GM19324 (cell line): ENCODE measurements around the gene CCDC191.

ENCODE experiments used
- ATAC-seq: cut with Tn5 transposase; IDR thresholded peaks from one replicate; pipeline ENCODE4 v1.9.1; 2021; ENCODE audit warnings: mild to moderate bottlenecking, moderate library complexity; ENCODE audit not compliant: unreplicated experiment, low FRiP score

CCDC191 gene

GRCh38 chr3:113979916-113980315, 76.4 kb downstream of the CCDC191 start:
- ATAC-seq = no peak

- ATAC-seq = no peak
Observed at GRCh38 chr3:113977822-113978221, 78.5 kb downstream of the CCDC191 start.

- ATAC-seq = no peak
Observed at GRCh38 chr3:113968986-113969385, 87.3 kb downstream of the CCDC191 start.

DNA sequence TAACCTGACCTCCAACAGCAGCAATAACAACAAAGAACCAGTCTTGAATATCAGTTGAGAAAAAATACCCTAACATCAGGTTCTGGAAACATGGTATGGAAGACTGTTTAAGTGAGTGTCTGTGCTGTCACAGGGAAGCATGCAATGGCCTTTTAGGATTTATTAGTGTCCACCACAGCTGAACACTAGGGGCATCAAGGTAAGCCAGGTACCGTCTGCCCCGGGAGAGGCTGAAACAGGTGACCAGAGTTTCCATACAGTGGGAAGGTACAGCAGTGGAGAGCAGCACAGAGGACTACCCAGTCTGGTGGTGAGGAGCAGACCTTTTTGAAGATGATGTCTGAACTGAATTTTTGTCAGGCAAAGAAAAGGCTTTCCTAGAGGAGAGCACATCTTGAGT, 90.2 kb downstream of the CCDC191 start:
- no peak for ATAC-seq

DNA sequence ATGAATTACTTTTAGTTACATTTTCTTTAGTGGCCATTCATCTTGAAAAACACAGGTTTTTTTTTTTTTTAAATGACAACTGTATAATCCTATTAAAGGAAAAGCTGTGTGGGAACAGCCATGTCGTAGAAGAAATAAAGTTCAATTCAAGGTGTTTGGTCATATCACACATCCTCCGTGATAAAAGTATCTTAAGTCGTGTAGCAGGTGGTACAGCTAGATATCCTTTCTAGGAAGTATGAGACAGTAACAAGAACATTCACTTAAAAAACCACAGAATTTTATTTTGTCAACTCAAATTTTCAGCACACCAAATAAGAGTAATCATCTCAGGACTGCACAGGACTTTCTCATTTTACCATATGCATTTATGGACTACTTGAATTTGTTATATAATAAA, 92.4 kb downstream of the CCDC191 start:
- ATAC-seq = no peak

- ATAC-seq = no peak
Observed at GRCh38 chr3:113954091-113954685, 102.1 kb downstream of the CCDC191 start.

GRCh38 chr3:113953677-113954076, 102.6 kb downstream of the CCDC191 start:
- ATAC-seq = no peak

DNA sequence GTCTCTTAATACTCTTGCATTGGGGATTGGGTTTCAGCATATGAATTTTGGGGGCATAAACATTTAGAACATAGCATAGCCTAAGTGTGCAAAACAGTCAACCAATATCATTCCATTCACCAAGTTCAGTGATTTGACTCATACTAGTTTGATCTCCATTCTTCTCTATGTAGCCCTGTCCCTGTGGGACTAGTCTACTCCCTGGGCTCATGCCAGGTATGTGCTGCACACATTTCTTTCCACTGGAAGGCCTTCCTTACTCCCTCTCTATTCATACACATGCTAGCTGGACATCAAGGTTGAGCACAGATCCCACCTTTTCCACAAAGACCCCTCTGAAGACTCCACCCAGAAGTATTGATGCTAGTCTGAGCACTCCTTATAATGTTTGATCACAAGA, 103.4 kb downstream of the CCDC191 start:
- no peak for ATAC-seq

DNA sequence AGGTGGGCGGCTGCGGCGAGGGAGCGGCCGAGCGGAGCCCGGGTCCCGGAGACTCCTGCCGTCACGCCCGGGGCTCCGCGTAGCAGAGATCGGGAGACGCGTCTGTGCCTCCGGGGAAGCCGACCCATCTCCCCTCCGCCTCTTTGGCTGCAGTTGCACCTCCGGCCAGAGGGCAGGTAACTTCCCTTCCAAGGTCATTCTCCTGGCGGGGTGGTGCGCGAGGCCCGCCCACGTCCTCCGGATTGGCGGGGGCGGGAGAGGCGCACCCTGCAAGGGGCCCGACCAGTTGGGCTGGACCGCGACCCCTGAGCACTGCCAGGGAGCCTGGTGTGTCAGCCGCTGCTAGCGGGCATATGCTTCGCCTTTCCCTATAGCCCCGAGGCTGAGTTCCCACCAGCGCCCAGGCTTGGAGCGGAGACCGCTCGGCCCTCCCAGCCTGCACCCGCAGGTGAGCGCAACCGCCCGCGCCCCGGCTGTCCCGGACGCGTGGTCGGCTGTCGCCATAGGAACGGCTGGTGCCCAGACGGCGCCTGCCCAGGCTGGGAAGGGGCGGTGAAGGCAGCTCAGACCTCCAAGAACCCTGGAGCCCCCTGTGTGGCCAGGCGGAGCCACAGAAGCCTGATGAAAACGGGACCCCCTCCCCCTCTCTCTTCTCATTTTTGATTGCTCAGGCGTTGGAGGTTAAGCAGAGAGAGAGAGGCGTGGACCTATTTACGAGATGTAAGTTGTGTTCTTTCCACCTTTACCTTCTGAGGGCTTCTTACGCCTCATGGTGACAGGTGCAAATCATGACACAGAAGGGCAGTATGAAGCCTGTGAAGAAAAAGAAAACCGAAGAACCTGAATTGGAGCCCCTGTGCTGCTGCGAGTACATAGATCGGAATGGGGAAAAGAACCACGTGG, 108.1 kb downstream of the CCDC191 start:
- peak; percentile 56 for ATAC-seq

DNA sequence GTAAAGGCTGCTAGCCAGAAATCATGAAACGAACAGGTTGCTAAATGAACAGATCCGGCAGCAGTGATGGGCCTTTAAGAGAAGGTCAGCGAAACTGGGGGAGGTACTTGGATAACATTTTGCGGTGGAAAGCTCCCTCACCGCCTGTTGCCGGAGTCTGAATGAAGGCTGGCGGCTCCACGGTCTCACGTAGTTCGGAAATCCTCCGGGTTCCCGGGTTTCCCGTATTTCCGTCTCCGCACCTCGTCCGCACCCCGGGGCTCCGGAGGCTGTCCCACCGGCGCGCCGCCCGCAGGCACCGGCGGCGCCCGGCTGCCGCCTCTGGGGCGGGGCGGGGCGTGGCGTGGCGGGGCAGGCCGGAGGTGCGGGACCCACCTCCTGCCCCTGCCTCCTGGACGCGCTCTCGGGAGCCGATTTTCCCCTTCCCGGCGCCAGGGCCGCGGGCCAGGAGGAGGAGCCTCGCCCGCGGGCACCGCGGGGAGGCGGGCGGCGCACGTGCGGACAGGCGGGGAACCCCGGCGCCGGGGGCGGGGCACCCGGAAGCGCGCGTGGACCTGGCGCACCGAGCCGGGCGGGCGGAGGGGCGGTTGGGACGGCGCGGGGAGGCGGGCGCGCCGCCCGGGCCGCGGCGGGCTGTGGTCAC, 108.8 kb downstream of the CCDC191 start, which contains the start of gene ZDHHC23:
TSS of gene ZDHHC23 (plus strand) at position 642 of the 643 bp plus-strand sequence. CDS start 790 bp downstream, outside the sequence.
- ATAC-seq = peak; percentile 84

GRCh38 chr3:113946831-113947230, 109.5 kb downstream of the CCDC191 start:
- no peak for ATAC-seq

DNA sequence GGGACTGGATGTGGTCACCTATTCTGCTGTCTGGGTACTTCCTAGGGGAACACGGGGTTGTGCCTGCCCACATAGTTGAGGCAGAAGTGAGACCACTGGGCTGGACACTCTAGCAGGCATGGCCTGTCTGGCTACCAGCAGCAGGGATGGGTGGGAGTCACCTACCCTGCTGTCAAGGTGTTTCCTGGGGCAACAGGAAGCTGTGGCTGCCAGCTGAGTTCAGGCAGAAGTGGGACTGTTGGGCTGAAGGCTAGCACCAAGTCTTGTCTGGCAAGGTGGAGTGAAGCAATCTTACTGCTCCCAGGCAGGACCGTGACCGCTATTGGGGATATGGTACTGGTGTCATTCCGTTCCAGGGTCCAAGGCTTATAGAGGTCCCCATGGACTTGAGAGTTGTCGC, 128.8 kb downstream of the CCDC191 start:
- ATAC-seq = no peak

DNA sequence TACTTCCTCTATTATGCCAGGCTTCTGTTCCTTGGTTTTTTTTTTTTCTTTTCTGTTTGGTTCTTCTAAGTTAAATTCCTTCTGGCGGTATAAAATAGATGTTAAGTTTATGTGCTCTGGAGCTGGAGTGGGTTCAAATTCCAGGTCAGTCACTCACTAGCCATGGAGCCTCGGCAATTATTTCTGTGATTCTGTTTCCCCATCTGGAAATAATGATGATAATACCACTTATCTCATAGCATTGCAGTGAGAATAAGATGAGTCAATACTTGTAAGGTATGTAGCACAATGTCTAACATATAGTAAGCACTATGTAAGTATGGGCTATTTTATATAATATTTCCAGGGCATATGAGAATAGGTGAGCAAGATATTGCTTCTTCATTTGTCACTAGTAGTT, 141.7 kb downstream of the CCDC191 start:
- no peak for ATAC-seq
